Endodermal cell (in vitro differentiated cells): ENCODE data around the gene ESR1. TPM values are rescaled to one million over a fixed set of nuclear protein-coding genes. Genes with fewer than 3 reads are reported as not detected.
"Not testable (repeated sequence)": the region's sequence is repeated elsewhere in the genome, so short reads cannot be mapped to it uniquely, and the experiment has no call there.

Source experiments
- DNase-seq: peaks from one replicate; pipeline ENCODE4 v3.0.0-alpha.2; 2017
- H3K27ac ChIP-seq: 2 replicates; pipeline ENCODE4 v1.5.1; 2013; ENCODE audit warnings: mild to moderate bottlenecking, low read depth, low read length, moderate library complexity
- H3K27me3 ChIP-seq: 2 replicates; pipeline ENCODE4 v1.6.1; 2013; ENCODE audit warnings: mild to moderate bottlenecking, low read length, moderate library complexity; ENCODE audit not compliant: insufficient read depth, control insufficient read depth, poor library complexity, severe bottlenecking
- H3K36me3 ChIP-seq: 2 replicates; pipeline ENCODE4 v1.7.0; 2013; ENCODE audit warnings: mild to moderate bottlenecking, low read length, moderate library complexity; ENCODE audit not compliant: control insufficient read depth, insufficient read depth
- H3K4me1 ChIP-seq: one replicate; pipeline ENCODE4 v1.7.0; 2013; ENCODE audit warnings: low read length; ENCODE audit not compliant: control insufficient read depth, insufficient read depth
- H3K4me3 ChIP-seq: 2 replicates; pipeline ENCODE4 v1.5.1; 2013; ENCODE audit warnings: mild to moderate bottlenecking, low read length, moderate library complexity
- H3K9ac ChIP-seq: 2 replicates; pipeline ENCODE4 v1.6.1; 2013; ENCODE audit warnings: mild to moderate bottlenecking, low read length, moderate library complexity; ENCODE audit not compliant: poor library complexity, severe bottlenecking; ENCODE audit errors: extremely low read depth
- H3K9me3 ChIP-seq: 2 replicates; pipeline ENCODE4 v1.6.1; 2013; ENCODE audit warnings: mild to moderate bottlenecking, low read length, moderate library complexity; ENCODE audit not compliant: control insufficient read depth
- H3K27ac Mint-ChIP-seq: 2 replicates; pipeline ENCODE4 v1.8.0; 2020; ENCODE audit warnings: mixed read lengths
- H3K27me3 Mint-ChIP-seq: 2 replicates; pipeline ENCODE4 v1.8.0; 2021; ENCODE audit warnings: mild to moderate bottlenecking, mixed read lengths; ENCODE audit not compliant: insufficient read depth
- H3K36me3 Mint-ChIP-seq: 2 replicates; pipeline ENCODE4 v1.8.0; 2020; ENCODE audit warnings: low read depth, mixed read lengths
- H3K4me1 Mint-ChIP-seq: 2 replicates; pipeline ENCODE4 v1.8.0; 2020; ENCODE audit warnings: mixed read lengths
- H3K4me3 Mint-ChIP-seq: 2 replicates; pipeline ENCODE4 v1.8.0; 2020; ENCODE audit warnings: mild to moderate bottlenecking, moderate library complexity, mixed read lengths
- H3K9me3 Mint-ChIP-seq: 2 replicates; pipeline ENCODE4 v1.8.0; 2020; ENCODE audit warnings: mild to moderate bottlenecking, mixed read lengths
- WGBS, 2 experiments: methylation state at CpG; one replicate each; pipeline versions ENCODE4 v1.1.5 to v1.1.7; 2013; ENCODE audit warnings: missing lambda C conversion rate in 2 of 2, mixed read lengths in 1 of 2; ENCODE audit not compliant: insufficient coverage in 1 of 2, insufficient read length in 1 of 2; 5-methylcytosine and 5-hydroxymethylcytosine counted together
- total RNA-seq, 2 donors: library from RNA; stranded (reverse); fragmentation: NEBNext Ultra II Directional in 1 of 2; extraction: Animal tissue kit (Norgen Biotek cat#: 25700) in 1 of 2; gene quantifications; 2 replicates in 1 of 2; 3 replicates in 1 of 2; pipeline ENCODE4 v1.2.1, GENCODE V29; 2021
- TF ChIP-seq, protein P1 (sequence below): fragments of 200-600 bp; sonication (generic); conservative IDR thresholded peaks from 2 replicates; pipeline ENCODE4 v1.5.0; 2021; ENCODE audit warnings: antibody characterized with exemption, mild to moderate bottlenecking

The ESR1 gene
- total RNA-seq, 2 donors from 2014 or later = not detected

DNA sequence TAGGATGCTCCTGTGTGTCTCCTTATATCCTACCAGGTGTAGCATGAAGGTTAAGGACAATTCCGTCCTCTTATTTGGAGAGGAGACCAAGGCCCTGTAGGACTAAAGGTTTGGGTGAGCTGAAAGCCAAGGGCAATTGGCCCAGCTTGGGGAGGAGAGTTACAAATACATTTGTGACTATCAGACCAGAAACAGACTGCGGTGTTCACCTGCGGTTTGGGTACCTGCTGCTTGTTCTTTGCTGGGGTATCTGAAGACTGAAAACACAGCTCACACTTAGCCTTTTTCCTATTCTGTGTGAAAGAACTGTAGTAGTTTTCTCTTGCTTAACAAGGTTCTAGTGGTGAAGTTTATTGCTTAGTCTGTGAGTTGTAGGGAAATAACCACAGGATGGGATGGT is 55.0 kb downstream of the ESR1 start:
- no peak for DNase-seq
- Mint-ChIP-seq H3K27ac (no peak overlapping the region), H3K9me3 (no peaks in the 10 kb centered on the region), H3K4me1 (no peaks in the 10 kb centered on the region), H3K4me3 (no peak overlapping the region), H3K27me3 (no peaks in the 10 kb centered on the region), H3K36me3 (no peaks in the 10 kb centered on the region)
- Histone ChIP-seq H3K9me3 (no peaks in the 10 kb centered on the region), H3K36me3 (no peaks in the 10 kb centered on the region), H3K4me3 (no peak overlapping the region), H3K27me3 (no peaks in the 10 kb centered on the region), H3K9ac (no peak overlapping the region), H3K27ac (no peak overlapping the region), H3K4me1 (no peaks in the 10 kb centered on the region)
- WGBS, 2 experiments = 93 to 100% methylated on average over 2 to 3 of the region's 3 CpGs
- TF ChIP-seq, protein P1, sequence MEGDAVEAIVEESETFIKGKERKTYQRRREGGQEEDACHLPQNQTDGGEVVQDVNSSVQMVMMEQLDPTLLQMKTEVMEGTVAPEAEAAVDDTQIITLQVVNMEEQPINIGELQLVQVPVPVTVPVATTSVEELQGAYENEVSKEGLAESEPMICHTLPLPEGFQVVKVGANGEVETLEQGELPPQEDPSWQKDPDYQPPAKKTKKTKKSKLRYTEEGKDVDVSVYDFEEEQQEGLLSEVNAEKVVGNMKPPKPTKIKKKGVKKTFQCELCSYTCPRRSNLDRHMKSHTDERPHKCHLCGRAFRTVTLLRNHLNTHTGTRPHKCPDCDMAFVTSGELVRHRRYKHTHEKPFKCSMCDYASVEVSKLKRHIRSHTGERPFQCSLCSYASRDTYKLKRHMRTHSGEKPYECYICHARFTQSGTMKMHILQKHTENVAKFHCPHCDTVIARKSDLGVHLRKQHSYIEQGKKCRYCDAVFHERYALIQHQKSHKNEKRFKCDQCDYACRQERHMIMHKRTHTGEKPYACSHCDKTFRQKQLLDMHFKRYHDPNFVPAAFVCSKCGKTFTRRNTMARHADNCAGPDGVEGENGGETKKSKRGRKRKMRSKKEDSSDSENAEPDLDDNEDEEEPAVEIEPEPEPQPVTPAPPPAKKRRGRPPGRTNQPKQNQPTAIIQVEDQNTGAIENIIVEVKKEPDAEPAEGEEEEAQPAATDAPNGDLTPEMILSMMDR = no peak

DNA sequence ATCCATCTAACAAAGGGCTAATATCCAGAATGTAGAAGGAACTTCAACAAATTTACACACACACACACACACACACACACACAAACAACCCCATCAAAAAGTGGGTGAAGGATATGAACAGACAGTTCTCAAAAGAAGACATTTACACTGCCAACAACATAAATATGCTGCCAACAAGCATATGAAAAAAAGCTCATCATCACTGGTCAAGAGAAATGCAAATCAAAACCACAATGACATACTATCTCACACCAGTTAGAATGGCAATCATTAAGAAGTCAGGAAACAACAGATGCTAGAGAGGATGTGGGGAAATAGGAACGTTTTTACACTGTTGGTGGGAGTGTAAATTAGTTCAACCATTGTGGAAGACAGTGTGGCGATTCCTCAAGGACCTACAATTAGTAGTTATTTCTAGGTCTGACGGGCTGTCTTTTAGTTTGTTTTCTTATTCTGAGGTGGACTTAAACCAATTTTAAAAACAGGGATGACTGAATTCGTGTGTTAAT is 59.9 kb downstream of the ESR1 start:
- H3K36me3 Mint-ChIP-seq, H3K4me1 ChIP-seq, H3K9ac ChIP-seq, H3K27ac Mint-ChIP-seq, H3K36me3 ChIP-seq, H3K27me3 ChIP-seq, H3K4me1 Mint-ChIP-seq, H3K27ac ChIP-seq, H3K27me3 Mint-ChIP-seq, H3K9me3 Mint-ChIP-seq, H3K9me3 ChIP-seq, DNase-seq, H3K4me3 ChIP-seq, H3K4me3 Mint-ChIP-seq: not testable (repeated sequence)
- WGBS, 2 experiments = 33 to 75% methylated on average over 1 to 4 of the region's 4 CpGs

DNA sequence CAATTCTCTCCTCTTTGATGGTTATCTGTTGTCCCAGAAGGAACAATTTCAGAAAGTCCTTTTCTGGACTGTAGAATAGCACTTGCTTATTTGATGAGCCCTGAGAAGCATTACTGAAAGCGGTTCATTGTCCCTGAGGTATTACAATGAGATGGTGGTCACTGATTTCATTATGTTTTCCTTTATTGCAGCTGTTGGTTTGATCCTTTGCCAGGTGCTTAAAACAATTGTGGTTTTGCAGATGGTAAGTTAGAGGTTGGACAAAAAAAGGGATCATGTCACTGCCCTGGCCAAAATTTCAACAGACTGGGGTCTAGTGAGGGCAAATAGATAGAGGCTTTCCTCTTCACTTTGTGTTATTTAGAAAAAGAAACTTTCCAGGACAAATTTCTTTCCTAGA is 61.9 kb downstream of the ESR1 start:
- DNase-seq = no peak
- Histone ChIP-seq H3K36me3 (no peaks in the 10 kb centered on the region), H3K9me3 (no peaks in the 10 kb centered on the region), H3K4me1 (no peaks in the 10 kb centered on the region), H3K4me3 (no peak overlapping the region), H3K27ac (no peak overlapping the region), H3K9ac (no peak overlapping the region), H3K27me3 (no peaks in the 10 kb centered on the region)
- TF ChIP-seq, protein P1 = no peak
- H3K27me3 Mint-ChIP-seq = no peaks in the 10 kb centered on the region
- H3K4me1 Mint-ChIP-seq = no peaks in the 10 kb centered on the region
- H3K36me3 Mint-ChIP-seq = no peaks in the 10 kb centered on the region
- peaks cover 4% of the 10 kb centered on the region for H3K9me3 Mint-ChIP-seq
- 95 to 100% methylated on average over 1 of the region's 1 CpG for WGBS, 2 experiments
- no peak overlapping the region for H3K4me3 Mint-ChIP-seq
- no peak overlapping the region for H3K27ac Mint-ChIP-seq

DNA sequence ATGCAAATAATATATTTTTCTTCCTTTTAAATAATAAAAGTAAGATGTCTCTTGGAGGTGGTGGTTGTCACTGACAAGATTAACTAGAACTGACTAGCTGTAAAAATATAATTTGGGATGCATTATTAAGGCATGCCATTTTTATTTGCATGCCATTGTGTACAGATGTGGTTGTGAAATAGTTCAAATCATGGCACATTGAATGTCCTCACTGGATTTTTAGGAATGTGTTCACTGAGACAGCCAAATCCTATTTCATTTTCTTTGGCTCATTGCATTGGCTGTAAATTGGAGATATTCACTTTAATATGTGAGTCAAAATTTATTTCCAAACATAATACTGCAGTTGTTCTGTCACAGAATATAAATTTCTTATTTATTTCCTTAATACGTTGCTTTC is 62.3 kb downstream of the ESR1 start:
- Histone ChIP-seq H3K27me3 (no peaks in the 10 kb centered on the region), H3K36me3 (no peaks in the 10 kb centered on the region), H3K27ac (no peak overlapping the region), H3K9me3 (no peaks in the 10 kb centered on the region), H3K4me3 (no peak overlapping the region), H3K4me1 (no peaks in the 10 kb centered on the region), H3K9ac (no peak overlapping the region)
- WGBS, 2 experiments = no CpG with 5 or more reads among the region's 1 CpG
- H3K4me3 Mint-ChIP-seq = no peak overlapping the region
- no peaks in the 10 kb centered on the region for H3K4me1 Mint-ChIP-seq
- H3K27me3 Mint-ChIP-seq = no peaks in the 10 kb centered on the region
- no peak overlapping the region for H3K27ac Mint-ChIP-seq
- TF ChIP-seq, protein P1 = no peak
- H3K36me3 Mint-ChIP-seq = no peaks in the 10 kb centered on the region
- peaks cover 4% of the 10 kb centered on the region for H3K9me3 Mint-ChIP-seq
- DNase-seq = no peak
